Measurements from ENCODE around the gene MTOR.

MTOR gene

DNA sequence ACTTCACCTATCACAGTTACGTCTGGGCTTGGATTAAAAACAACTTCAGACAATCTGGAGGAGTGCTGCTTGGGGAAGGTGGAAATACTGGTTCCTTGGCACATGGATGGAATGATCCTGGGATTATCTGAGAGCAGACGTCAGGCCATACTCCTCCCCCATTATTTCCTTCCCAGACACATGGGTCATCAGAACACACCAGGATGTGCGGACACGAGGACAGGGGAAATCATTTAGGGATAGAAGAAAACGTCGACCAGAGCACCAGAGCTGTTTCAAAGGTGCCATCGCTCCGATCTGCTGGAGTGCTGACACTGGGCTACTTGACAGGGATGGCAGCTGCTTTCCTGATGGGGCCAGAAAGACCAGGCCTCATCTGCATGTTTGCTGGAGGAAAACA, 105.0 kb downstream of the MTOR start:
- intact Hi-C loops (cut with DNase I; ENCODE audit: low total_unique reads) = no loop called here
- TF ChIP-seq, protein P1, sequence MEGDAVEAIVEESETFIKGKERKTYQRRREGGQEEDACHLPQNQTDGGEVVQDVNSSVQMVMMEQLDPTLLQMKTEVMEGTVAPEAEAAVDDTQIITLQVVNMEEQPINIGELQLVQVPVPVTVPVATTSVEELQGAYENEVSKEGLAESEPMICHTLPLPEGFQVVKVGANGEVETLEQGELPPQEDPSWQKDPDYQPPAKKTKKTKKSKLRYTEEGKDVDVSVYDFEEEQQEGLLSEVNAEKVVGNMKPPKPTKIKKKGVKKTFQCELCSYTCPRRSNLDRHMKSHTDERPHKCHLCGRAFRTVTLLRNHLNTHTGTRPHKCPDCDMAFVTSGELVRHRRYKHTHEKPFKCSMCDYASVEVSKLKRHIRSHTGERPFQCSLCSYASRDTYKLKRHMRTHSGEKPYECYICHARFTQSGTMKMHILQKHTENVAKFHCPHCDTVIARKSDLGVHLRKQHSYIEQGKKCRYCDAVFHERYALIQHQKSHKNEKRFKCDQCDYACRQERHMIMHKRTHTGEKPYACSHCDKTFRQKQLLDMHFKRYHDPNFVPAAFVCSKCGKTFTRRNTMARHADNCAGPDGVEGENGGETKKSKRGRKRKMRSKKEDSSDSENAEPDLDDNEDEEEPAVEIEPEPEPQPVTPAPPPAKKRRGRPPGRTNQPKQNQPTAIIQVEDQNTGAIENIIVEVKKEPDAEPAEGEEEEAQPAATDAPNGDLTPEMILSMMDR (IDR thresholded peaks at IDR 0.05) = no peak

DNA sequence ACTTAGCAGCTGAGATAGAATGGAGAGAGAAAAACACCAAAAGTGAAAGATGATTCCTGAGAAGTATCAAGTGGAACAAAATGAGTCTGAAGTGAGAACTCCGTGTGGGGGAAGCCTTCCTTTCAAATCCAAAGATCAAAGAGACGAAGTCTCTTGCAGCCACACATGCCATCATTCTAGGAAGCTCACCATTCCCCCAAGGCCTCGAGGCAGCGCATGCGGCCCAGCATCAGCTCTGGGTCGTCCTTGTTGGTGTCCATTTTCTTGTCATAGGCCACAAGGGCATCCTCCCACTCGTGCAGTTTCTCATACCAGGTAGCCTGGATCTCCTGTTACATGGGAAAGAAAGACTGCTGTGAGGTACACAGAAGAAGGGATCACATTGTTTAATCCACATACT, 105.4 kb downstream of the MTOR start:
- Histone ChIP-seq H3K4me1 (peaks cover 0 to 34% (median 20%) of the 10 kb centered on the region in 4 donors), H3K4me3 (no peak overlapping the region), H3K27ac (peak overlapping the region; percentile 65 to 68), H3K27me3 (no peaks in the 10 kb centered on the region), H3K36me3 (peaks cover 5 to 51% (median 33%) of the 10 kb centered on the region in 3 donors), H3K9me3 (no peaks in the 10 kb centered on the region)
- intact Hi-C loops (cut with DNase I; ENCODE audit: low total_unique reads) = no loop called here
- TF ChIP-seq, protein P1 (IDR thresholded peaks at IDR 0.05) = no peak
- no peak for DNase-seq

More for the DNA sequence above, 105.0 kb downstream of the MTOR start:
- no peaks in the 10 kb centered on the region for H3K9me3 ChIP-seq
- H3K4me1 ChIP-seq = peaks cover 0 to 31% (median 20%) of the 10 kb centered on the region in 4 donors
- DNase-seq = no peak
- peak overlapping the region; percentile 65 to 68 for H3K27ac ChIP-seq
- H3K27me3 ChIP-seq = no peaks in the 10 kb centered on the region
- peaks cover 5 to 49% (median 29%) of the 10 kb centered on the region in 3 donors for H3K36me3 ChIP-seq
- no peak overlapping the region for H3K4me3 ChIP-seq

DNA sequence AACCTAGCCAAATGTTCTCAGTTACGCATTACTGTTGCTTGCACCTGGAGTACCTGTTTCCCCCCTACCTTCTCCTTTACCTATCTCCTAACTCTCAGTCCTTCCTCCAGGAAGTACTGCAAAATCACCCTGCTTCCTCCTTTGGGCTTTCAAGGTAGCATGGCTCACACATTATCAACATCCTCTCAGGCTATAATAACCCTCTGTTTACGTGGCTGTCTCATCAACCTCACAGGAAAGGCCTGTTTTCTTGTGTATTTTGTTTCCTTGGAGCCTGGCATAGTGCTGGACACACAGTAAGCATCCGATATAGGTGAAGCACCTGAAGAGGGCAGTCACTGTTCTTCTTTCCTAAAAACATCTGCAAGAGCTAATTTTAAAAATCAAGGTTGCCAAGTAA, 105.9 kb downstream of the MTOR start:
- TF ChIP-seq, protein P1 (IDR thresholded peaks at IDR 0.05) = no peak
- no peak for DNase-seq
- intact Hi-C loops (cut with DNase I; ENCODE audit: low total_unique reads) = no loop called here
- H3K4me1 ChIP-seq = peaks cover 0 to 34% (median 20%) of the 10 kb centered on the region in 4 donors
- H3K9me3 ChIP-seq = no peaks in the 10 kb centered on the region
- H3K36me3 ChIP-seq = peaks cover 5 to 52% (median 32%) of the 10 kb centered on the region in 3 donors
- no peak overlapping the region for H3K4me3 ChIP-seq
- no peak overlapping the region for H3K27ac ChIP-seq
- no peaks in the 10 kb centered on the region for H3K27me3 ChIP-seq

DNA sequence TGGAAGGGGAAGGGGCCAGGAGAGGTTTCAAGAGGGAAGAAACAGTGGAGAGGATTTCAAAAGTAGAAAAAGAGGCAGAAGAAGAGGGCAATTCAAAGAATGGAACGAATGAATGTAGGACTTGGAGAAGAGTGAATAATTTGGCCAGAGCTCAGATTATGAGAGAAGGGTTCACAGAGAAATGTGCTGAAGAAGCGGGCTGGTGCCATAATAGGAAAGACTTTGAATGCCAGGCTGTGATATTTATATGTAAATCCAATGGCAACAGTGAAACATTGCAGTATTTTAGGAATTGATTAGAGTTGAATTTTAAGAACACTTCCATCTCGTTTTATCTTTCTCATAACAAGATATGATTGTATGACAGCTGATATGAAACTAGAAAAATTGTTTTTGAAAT, 109.2 kb downstream of the MTOR start:
- TF ChIP-seq, protein P1 (IDR thresholded peaks at IDR 0.05) = no peak
- intact Hi-C loops (cut with DNase I; ENCODE audit: low total_unique reads) = no loop called here
- Histone ChIP-seq H3K4me3 (no peak overlapping the region), H3K36me3 (peaks cover 23 to 72% (median 46%) of the 10 kb centered on the region in 3 donors), H3K27ac (no peak overlapping the region), H3K27me3 (no peaks in the 10 kb centered on the region), H3K9me3 (no peaks in the 10 kb centered on the region), H3K4me1 (peaks cover 0 to 23% (median 12%) of the 10 kb centered on the region in 4 donors)
- DNase-seq = no peak

DNA sequence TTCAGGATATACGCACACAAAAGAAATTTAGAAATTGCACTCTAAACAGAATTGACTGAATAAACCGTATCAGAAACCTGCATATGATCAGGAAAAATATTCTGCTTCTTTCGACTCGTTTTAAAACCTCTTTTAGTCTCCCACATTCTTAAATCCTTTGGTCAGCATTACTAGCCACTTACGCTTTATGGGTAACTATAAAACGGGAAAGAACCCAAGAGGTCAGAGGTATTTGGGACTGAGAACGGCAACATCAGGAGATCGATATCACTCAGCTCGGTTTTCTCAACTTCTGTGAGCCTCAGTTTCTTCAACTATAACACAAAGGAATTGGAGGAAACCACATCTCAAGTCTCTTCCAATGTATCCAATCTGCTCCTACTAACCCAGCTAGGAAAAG, 109.6 kb downstream of the MTOR start:
- TF ChIP-seq, protein P1 (IDR thresholded peaks at IDR 0.05) = no peak
- H3K27me3 ChIP-seq = no peaks in the 10 kb centered on the region
- H3K4me1 ChIP-seq = peaks cover 0 to 19% (median 7%) of the 10 kb centered on the region in 4 donors
- H3K36me3 ChIP-seq = peaks cover 28 to 74% (median 51%) of the 10 kb centered on the region in 3 donors
- intact Hi-C loops (cut with DNase I; ENCODE audit: low total_unique reads) = no loop called here
- H3K9me3 ChIP-seq = no peaks in the 10 kb centered on the region
- no peak for DNase-seq
- H3K4me3 ChIP-seq = no peak overlapping the region
- H3K27ac ChIP-seq = no peak overlapping the region
